Fibroblast of pulmonary artery (primary cell): Measurements from ENCODE around the gene IRAK2.

ENCODE experiments used
- DNase-seq: peaks from one replicate; pipeline ENCODE4 v3.0.0-alpha.2; 2010; ENCODE audit warnings: low read depth
- H3K4me3 ChIP-seq: replicated peaks from 2 replicates; pipeline ENCODE4 v1.5.1; 2011; ENCODE audit warnings: low read depth, mild to moderate bottlenecking, control low read depth, low read length, moderate library complexity
- CTCF ChIP-seq: IDR thresholded peaks from 2 replicates; pipeline ENCODE4 v1.5.1; 2011; ENCODE audit warnings: mild to moderate bottlenecking, control low read depth, low read length, inconsistent platforms; ENCODE audit errors: missing control alignments

Gene IRAK2

GRCh38 chr3:10182950-10183349 is 18.2 kb downstream of the IRAK2 start:
- DNase-seq = no peak
- no peak for TF ChIP-seq CTCF
- H3K4me3 ChIP-seq = no peak overlapping the region

DNA sequence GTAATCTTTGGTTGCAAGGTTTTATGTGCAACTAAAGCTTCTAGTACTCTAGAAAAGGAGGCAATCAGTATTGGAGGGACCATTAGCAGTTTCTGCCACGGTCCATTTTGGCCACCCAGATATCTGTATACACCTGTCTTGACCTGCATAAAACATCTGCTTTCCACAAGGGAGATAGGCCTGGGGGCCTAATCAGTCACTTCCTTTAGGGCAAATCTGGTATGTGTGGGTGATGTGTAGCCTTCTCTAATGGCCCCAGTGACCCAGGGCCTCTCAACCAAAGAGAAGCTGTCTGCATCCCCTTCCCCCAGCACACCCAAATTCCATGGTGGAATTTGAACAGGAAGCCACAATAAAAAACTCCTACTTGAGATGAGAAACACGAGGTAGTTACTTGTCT is 19.5 kb downstream of the IRAK2 start:
- H3K4me3 ChIP-seq = no peak overlapping the region
- DNase-seq = no peak
- TF ChIP-seq CTCF = no peak

DNA sequence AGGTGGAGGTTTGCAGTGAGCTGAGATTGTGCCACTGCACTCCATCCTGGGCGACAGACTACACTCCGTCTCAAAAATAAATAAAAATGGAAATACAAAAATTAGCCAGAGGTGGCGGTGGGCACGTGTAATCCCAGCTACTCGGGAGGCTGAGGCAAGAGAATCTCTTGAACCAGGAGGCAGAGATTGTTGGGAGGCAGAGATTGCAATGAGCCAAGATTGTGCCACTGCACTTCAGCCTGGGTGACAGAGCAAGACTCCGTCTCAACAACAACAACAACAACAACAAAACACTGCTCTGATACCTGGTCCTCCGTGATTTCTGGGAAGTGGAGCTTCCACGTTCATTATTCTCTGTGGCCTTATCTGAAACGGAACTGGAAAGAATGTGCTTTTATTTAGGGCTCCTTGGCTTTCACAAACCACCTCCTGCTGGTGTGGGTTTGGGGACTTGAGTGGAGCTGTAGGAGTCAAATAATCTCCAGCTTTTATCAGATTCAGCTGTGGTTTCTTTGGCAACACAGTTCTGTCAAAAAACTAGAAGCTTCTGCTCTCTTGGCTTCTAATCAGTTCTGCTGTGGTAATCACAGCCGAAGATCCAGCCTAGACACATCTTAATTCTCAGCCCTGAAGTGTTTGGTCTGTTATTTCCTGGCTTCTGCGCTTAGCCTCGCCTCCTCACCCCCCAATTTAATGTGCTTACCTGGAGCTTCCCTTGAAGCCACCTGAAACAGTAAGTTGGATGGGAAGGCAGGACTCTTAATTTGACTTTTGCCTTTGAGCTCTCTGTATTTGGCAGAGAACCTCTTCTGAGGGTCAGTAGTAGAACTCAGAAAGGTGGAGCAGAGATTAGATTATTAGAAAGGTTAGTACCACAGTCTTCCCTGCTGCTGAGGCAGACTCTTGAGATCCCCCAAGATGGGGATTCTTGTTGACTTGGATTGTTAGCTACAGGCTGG is 21.4 kb downstream of the IRAK2 start:
- peak overlapping the region; percentile 11 for H3K4me3 ChIP-seq
- TF ChIP-seq CTCF = no peak
- peak; percentile 78 for DNase-seq

DNA sequence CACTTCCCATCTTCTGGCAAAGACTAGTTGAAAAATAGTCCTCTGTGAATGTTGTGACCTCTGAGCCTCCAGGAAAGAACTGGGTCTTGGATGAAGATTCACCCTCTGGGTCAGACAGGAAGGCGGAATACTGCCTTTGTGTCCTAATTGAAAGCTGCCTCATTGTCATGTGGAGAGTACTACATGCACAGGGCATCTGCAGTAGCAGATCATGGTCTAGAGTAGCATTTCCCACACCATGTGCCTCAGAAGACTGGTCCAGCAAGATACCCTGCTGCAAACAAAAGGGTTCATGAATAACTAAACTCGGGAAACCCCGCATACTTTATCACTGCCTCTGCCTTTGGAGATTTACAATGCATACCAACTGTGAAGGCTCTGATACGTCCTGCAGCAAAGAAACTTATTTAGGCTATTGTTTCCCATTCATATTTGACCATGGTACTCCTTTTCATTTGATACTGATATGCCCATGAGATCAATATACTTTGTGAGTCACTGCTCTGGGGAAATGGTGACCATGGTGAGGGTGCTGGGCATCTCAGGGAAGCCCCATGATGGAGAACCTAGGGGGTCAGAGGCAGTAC is 22.7 kb downstream of the IRAK2 start:
- no peak for TF ChIP-seq CTCF
- H3K4me3 ChIP-seq = no peak overlapping the region
- no peak for DNase-seq

DNA sequence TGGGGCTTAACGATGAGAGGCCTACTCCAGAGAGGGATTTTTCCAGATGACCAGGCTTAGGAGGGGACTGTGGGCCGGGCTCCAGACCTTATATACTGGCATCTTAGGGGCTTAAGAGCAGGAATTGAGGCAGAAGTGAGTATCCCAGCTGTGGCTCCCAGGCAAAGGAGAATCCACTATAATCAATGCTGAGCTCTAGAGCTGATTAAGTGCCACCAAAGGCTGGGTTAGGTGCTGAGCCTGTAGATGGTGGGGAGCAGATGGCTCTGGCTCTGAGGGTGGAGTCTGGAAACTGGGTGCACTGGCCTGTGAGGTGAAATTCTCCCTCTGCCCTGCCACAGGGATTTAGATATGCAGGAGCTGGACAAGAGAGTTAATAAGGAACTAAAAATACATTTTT is 23.2 kb downstream of the IRAK2 start:
- no peak for TF ChIP-seq CTCF
- no peak for DNase-seq
- H3K4me3 ChIP-seq = no peak overlapping the region

DNA sequence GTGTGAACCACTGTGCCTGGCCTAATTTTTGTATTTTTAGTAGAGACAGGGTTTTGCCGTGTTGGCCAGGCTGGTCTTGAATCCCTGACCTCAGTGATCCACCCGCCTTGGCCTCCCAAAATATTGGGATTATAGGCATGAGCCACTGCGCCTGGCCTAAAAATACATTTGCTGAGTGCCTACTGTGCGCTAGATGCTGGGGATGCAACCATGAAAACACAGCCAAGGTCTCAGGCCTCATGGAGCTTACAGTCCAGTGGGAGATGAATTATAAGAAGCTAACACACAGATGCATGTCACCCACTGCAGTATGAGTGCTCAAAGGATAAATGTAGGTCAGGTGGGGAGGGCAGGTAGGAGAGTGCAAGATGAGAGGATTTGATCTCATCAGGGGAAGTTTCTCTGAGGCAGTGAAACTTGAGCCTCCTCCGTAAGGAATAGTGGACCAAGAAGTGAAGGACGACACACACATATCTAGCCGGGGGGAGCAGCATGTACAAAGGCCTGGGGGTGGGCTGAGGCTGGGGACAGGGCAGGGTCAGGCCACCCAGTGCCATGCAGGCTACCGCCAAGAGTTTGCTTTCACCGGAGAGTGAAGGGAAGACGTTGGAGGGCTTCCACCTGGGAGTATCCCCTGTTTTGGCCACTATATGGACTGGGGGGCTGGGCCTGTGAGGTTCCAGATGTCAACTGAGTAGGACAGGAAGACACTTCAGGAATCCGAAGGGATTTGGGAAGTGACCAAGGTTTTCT is 24.3 kb downstream of the IRAK2 start:
- no peak overlapping the region for H3K4me3 ChIP-seq
- TF ChIP-seq CTCF = no peak
- DNase-seq = no peak
